AG10803 (cell line): ENCODE results near the gene CDH23.

Experiments
- DNase-seq: peaks from one replicate; pipeline ENCODE4 v3.0.0; 2010; ENCODE audit warnings: low read depth
- H3K4me3 ChIP-seq: 2 replicates; pipeline ENCODE4 v1.5.1; 2011; ENCODE audit warnings: mild to moderate bottlenecking, low read length, control low read depth
- TF ChIP-seq, protein P1 (sequence below): conservative IDR thresholded peaks from 2 replicates; pipeline ENCODE4 v1.5.1; 2011; ENCODE audit warnings: mild to moderate bottlenecking, low read length, control low read depth, inconsistent platforms

CDH23 gene

DNA sequence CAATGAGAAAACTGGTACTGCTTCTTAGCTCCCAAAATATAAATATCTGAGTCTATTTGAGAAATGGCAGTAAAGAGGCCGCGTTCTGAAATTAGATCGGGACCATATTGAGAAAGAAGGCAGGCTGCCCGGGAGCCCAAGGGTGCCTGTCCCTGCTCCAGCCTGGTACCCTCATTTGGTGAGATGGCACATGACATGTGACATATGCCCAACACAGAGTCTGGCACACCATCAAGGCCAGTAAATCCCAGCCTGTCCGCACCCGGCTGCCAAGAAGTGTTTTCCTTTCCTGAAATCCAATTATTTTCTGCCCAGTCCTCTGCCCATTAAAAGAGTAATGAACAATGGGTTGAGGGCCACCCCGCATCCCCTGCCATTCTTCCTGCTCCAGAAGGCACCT lies 66.4 kb downstream of the CDH23 start:
- H3K4me3 ChIP-seq, result no peak overlapping the region
- no peak for DNase-seq
- TF ChIP-seq, protein P1, sequence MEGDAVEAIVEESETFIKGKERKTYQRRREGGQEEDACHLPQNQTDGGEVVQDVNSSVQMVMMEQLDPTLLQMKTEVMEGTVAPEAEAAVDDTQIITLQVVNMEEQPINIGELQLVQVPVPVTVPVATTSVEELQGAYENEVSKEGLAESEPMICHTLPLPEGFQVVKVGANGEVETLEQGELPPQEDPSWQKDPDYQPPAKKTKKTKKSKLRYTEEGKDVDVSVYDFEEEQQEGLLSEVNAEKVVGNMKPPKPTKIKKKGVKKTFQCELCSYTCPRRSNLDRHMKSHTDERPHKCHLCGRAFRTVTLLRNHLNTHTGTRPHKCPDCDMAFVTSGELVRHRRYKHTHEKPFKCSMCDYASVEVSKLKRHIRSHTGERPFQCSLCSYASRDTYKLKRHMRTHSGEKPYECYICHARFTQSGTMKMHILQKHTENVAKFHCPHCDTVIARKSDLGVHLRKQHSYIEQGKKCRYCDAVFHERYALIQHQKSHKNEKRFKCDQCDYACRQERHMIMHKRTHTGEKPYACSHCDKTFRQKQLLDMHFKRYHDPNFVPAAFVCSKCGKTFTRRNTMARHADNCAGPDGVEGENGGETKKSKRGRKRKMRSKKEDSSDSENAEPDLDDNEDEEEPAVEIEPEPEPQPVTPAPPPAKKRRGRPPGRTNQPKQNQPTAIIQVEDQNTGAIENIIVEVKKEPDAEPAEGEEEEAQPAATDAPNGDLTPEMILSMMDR, result no peak

DNA sequence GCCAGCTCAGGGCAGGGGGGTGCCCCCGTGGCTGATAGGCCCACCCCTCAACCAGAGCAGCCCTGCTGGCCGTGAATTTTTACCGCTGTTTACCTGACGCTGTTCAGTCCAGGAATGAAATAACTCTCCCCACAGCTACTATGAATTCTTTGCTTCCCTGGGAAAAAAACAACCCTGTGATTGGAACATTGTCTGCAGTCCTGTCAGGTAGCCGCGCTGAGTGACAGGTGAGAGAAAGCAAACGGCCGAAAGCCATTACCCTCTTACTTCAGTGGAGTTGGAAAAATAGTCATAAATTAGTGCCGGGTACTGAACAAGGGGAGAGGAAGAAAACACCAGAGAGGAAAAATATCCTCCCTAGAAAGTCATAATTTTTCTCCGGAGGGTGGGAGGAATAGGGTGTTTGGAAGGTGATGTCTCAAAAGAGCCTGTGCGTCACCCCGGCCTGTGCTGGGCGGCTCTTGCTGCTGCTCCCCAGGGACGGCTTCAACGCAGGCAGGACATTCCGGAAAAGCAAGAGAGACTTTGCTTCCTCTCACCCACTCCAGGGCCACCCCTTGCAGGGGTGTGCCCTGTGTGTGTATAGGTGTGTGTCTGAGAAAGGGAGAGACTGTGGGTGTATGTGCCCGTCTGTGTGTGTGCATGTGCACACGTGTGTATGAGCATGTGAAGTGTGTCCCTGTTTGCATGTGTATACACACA lies 69.0 kb downstream of the CDH23 start:
- TF ChIP-seq, protein P1, result no peak
- no peak for DNase-seq
- no peak overlapping the region for H3K4me3 ChIP-seq

DNA sequence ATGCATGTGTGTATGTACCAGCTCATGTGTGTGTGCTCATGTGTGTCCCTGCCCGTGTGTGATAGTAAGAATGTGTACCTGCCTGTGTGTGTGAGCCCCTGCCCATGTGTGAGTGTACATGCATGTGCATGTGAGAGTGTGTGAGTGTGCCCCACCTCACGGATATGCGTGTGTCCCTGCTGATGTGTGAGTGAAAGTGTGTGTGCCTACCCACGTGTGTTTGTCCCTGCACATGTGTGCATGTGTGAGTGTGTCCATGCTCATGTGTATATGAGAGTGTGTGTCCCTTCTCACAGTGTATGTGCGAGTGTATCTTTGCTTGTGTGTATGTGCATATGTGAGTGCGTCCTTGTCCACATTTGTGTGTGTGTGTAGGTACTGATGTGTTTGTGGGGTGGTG lies 69.6 kb downstream of the CDH23 start:
- no peak for DNase-seq
- TF ChIP-seq, protein P1, result no peak
- H3K4me3 ChIP-seq, result no peak overlapping the region

DNA sequence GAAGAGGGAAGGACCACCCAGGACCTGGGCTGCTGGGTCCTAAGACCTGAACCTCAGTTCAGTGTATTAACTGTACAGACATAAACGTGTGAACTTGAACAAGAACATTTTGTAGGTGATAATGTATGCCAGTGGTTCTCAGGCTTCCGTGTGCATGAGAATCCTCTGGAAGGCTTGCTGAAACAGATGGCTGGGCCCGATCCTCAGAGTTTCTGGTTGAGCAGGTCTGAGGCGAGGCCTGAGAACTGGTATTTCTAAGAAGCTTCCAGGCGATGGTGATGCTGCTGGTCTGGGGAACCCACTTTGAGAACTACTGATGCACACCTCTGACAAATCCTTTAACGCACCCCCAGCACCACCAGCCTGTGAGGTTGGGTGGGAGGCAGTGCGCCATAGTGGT lies 70.4 kb downstream of the CDH23 start:
- TF ChIP-seq, protein P1, result no peak
- H3K4me3 ChIP-seq, result no peak overlapping the region
- no peak for DNase-seq

DNA sequence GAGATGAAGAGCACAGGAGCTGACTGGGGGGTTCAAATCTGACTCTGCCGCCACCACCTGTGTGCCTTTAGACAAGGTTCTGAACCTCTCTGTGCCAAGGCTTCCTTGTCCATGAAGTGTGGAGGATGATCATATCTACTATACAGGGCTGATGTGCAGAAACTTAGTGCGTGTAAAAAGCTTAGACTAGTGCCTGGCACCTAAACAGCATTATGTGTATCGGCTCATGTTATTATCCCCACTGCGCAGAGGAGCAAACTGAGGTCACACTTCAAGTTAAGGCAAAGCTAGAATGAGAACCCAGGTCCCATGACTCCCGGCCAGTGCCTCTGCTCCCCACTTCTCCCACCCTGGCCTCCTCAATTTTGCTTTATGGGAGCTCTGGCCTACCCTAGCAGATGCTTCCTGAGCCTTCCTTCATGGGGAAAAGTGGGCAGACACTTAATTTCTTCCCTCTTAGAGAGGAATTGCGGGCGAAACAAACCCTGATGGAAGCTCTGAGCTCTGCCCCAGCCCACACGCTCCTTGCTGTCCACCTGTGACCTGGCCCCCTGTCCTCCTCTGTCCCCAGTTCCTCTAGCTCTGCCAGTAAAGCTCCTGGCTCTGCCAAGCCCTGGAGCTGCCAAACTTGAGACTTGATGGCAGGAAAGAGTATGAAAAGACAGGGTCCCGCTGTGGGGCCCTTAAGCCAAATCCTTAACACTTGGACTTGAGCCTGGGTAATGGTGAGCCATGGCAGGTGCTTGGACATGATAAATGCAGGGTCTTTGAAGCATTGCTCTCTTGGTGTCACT lies 71.0 kb downstream of the CDH23 start:
- DNase-seq, result no peak
- no peak overlapping the region for H3K4me3 ChIP-seq
- TF ChIP-seq, protein P1, result no peak

DNA sequence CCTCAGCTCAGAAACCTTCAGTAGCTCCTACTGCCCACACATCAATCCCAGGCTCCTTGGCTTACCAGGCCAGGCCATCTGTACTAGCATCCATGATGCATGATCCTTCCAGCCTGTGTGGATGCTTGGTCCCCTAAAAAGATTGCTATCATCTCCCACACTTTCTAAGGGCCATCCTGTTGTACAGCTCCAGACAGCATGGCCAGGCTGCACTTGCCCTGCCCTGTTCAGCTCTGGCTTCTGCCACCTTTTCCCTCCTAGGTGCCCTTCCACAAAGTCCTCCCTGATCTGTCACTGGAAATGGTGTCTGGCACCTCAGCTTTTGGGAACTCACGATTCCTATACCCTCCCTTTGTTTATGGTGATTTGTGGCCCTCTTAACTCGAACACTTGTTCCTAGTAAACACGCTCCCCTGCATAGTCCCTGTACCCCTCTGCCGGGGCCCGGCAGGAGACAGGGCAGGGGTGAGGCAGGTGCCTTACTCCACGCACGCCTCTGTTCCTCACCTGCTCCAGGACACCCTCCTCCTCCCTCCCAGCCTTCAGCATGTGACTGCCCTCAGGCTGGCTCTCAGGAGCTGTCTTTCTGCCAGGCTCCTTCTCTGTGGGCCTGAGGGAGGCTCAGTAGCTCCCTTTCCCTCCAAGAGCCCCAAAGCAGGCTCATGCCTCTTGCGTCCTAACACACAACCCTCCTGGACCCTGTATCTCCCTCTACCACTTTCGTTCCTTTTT lies 71.8 kb downstream of the CDH23 start:
- H3K4me3 ChIP-seq, result no peak overlapping the region
- TF ChIP-seq, protein P1, result no peak
- no peak for DNase-seq
